DOHH2 (cell line): ENCODE results near the gene CAMTA1.

ENCODE experiments used
- H3F3A ChIP-seq: fragments of 200-600 bp; sonication (generic), shearing (Covaris generic); 2 replicates; pipeline ENCODE4 v1.6.0; 2016; ENCODE audit warnings: antibody characterized with exemption, mild to moderate bottlenecking; ENCODE audit not compliant: control insufficient read depth, insufficient read depth
- H3K27ac ChIP-seq: fragments of 200-600 bp; sonication (generic); 2 replicates; pipeline ENCODE4 v1.5.1; 2014; ENCODE audit warnings: low read depth, mild to moderate bottlenecking, low read length, moderate library complexity
- H3K27me3 ChIP-seq: fragments of 200-600 bp; sonication (generic); 2 replicates; pipeline ENCODE4 v1.6.1; 2014; ENCODE audit warnings: mild to moderate bottlenecking, low read length, mixed read lengths; ENCODE audit not compliant: control insufficient read depth
- H3K36me3 ChIP-seq: fragments of 200-600 bp; sonication (generic); 2 replicates; pipeline ENCODE4 v1.6.1; 2014; ENCODE audit warnings: mild to moderate bottlenecking, low read length, moderate library complexity, mixed read lengths; ENCODE audit not compliant: control insufficient read depth
- H3K4me1 ChIP-seq: fragments of 200-600 bp; sonication (generic); 2 replicates; pipeline ENCODE4 v1.6.1; 2014; ENCODE audit warnings: mild to moderate bottlenecking, low read length, mixed read lengths; ENCODE audit not compliant: control insufficient read depth
- H3K4me2 ChIP-seq: fragments of 200-600 bp; sonication (generic); 2 replicates; pipeline ENCODE4 v1.6.0; 2014; ENCODE audit warnings: mild to moderate bottlenecking, low read length, moderate library complexity
- H3K4me3 ChIP-seq: fragments of 200-600 bp; sonication (generic); 2 replicates; pipeline ENCODE4 v1.5.1; 2014; ENCODE audit warnings: mild to moderate bottlenecking, low read length, mixed read lengths
- H3K79me2 ChIP-seq: fragments of 200-600 bp; sonication (generic); 2 replicates; pipeline ENCODE4 v1.6.1; 2014; ENCODE audit warnings: mild to moderate bottlenecking, low read length, mixed read lengths; ENCODE audit not compliant: control insufficient read depth
- H3K9me2 ChIP-seq: fragments of 200-600 bp; sonication (generic); replicated peaks from 2 replicates; pipeline ENCODE4 v1.6.1; 2014; ENCODE audit warnings: mild to moderate bottlenecking, low read length, mixed read lengths; ENCODE audit not compliant: control insufficient read depth
- H3K9me3 ChIP-seq: fragments of 200-600 bp; sonication (generic); 2 replicates; pipeline ENCODE4 v1.6.1; 2014; ENCODE audit warnings: antibody characterized with exemption, low read length, mixed read lengths; ENCODE audit not compliant: control insufficient read depth, insufficient read depth
- H4K20me1 ChIP-seq: fragments of 200-600 bp; sonication (generic); 2 replicates; pipeline ENCODE4 v1.6.0; 2014; ENCODE audit warnings: low read depth, mild to moderate bottlenecking, antibody characterized with exemption, low read length, moderate library complexity; ENCODE audit not compliant: control insufficient read depth, insufficient read depth
- EZH2phosphoT487 ChIP-seq: fragments of 200-600 bp; sonication (generic); IDR thresholded peaks from 2 replicates; pipeline ENCODE4 v1.6.1; 2017; ENCODE audit warnings: borderline replicate concordance, mild to moderate bottlenecking, antibody characterized with exemption, low read length, moderate library complexity, mixed read lengths
- TF ChIP-seq, protein P1 (sequence below): fragments of 200-600 bp; sonication (generic); IDR thresholded peaks from one replicate; pipeline ENCODE4 v1.5.1; 2014; ENCODE audit warnings: antibody characterized with exemption, mild to moderate bottlenecking, low read depth, low read length; ENCODE audit not compliant: poor library complexity, severe bottlenecking

Gene CAMTA1

DNA sequence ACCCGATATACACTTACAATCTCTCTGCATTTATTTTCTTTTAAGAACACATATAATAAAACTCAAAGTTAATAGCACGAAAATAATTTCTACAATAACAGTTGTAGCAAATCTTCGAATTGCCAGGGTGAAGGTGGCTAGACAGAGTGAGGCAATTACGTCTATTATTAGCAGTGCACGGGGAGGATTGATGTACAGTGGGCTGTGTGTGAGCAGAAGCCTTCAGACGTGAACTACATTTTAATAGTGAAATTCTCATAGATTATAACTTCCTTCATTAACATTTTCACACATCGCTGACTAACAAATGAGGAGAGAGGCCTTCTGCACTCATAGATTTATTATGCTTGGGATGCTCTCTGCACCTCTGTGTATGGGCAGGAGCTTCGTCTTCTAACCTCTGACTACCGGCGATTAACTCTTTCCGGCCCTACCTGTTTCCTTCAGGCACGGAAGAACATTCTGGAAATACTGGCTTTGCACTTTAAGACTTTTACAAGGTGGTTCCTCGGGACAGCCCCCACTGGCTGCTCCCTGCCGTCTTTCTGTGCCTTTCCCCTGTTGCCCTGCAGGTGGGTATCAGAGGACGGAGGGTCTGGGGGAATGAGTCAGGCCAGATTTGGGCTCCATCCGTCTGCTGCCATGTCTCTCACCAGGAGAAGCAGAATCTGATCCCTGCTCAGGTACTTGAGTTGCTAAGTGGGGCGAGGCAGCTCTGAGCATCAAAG lies 200.5 kb downstream of the CAMTA1 start:
- H4K20me1 ChIP-seq = no peaks in the 10 kb centered on the region
- H3K79me2 ChIP-seq = no peaks in the 10 kb centered on the region
- peaks cover 8% of the 10 kb centered on the region for H3K27me3 ChIP-seq
- no peaks in the 10 kb centered on the region for H3K36me3 ChIP-seq
- H3K9me3 ChIP-seq = no peaks in the 10 kb centered on the region; the same call in 1 of the 2 replicates
- peaks cover 19% of the 10 kb centered on the region for H3K4me1 ChIP-seq
- H3K4me3 ChIP-seq = no peak overlapping the region
- no peak for TF ChIP-seq EZH2phosphoT487
- TF ChIP-seq, protein P1, sequence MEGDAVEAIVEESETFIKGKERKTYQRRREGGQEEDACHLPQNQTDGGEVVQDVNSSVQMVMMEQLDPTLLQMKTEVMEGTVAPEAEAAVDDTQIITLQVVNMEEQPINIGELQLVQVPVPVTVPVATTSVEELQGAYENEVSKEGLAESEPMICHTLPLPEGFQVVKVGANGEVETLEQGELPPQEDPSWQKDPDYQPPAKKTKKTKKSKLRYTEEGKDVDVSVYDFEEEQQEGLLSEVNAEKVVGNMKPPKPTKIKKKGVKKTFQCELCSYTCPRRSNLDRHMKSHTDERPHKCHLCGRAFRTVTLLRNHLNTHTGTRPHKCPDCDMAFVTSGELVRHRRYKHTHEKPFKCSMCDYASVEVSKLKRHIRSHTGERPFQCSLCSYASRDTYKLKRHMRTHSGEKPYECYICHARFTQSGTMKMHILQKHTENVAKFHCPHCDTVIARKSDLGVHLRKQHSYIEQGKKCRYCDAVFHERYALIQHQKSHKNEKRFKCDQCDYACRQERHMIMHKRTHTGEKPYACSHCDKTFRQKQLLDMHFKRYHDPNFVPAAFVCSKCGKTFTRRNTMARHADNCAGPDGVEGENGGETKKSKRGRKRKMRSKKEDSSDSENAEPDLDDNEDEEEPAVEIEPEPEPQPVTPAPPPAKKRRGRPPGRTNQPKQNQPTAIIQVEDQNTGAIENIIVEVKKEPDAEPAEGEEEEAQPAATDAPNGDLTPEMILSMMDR = no peak
- H3K4me2 ChIP-seq = peak overlapping the region; percentile 38
- no peaks in the 10 kb centered on the region for H3F3A ChIP-seq
- H3K9me2 ChIP-seq = no peaks in the 10 kb centered on the region
- no peak overlapping the region for H3K27ac ChIP-seq

DNA sequence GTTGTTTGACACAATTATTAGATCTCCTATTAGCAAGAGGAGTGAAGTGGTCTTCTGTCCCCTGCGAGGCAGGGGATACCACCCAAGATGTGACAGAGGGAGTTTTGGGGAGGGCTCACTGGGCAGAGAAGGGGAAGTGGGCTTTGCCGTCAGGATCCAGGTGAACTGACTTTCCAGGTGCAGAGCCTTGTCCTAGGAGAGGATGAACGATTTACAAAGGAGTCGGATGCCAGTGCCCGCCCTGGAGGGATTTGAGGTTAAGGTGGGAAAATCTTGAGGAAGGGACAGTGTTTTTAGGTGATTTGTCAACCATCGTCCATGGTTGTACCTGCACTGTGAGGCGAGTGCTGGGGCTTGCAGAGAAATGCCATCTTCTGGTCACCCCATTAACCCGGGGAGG lies 201.0 kb downstream of the CAMTA1 start:
- Histone ChIP-seq H3K4me3 (no peak overlapping the region), H3K9me3 (no peaks in the 10 kb centered on the region; the same call in 1 of the 2 replicates), H3K79me2 (no peaks in the 10 kb centered on the region), H3K36me3 (no peaks in the 10 kb centered on the region), H3F3A (no peaks in the 10 kb centered on the region), H3K4me1 (peaks cover 19% of the 10 kb centered on the region), H4K20me1 (no peaks in the 10 kb centered on the region), H3K4me2 (peak overlapping the region; percentile 38; the same call in 1 of the 2 replicates), H3K9me2 (no peaks in the 10 kb centered on the region), H3K27me3 (peaks cover 8% of the 10 kb centered on the region), H3K27ac (no peak overlapping the region)
- TF ChIP-seq, protein P1 = no peak
- TF ChIP-seq EZH2phosphoT487 = no peak

DNA sequence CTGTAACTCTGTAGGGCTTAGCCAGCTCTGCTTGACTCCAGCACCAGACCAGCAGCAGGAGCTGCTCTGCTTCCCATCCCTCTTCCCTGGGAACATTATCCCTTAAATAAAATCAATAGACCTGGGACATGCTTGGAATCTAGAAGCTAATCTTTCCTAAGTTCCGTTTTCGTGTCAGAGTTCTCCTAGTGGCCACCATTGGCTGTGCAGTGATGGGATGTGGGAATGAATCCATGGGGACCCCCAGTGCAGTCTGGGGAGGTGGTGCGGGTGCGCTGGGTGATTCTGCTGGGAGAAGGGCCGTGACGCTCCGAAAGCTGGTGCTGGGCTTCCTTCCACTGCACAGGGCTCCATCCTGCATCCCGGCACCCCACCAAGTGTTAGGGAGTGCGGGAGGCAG lies 202.7 kb downstream of the CAMTA1 start:
- TF ChIP-seq, protein P1 = no peak
- TF ChIP-seq EZH2phosphoT487 = no peak

More for the DNA sequence above, 202.7 kb downstream of the CAMTA1 start:
- Histone ChIP-seq H3K4me2 (no peak overlapping the region), H3K27me3 (peaks cover 8% of the 10 kb centered on the region), H3K4me3 (no peak overlapping the region), H3K9me2 (no peaks in the 10 kb centered on the region), H3F3A (no peaks in the 10 kb centered on the region), H3K27ac (no peak overlapping the region), H3K79me2 (no peaks in the 10 kb centered on the region), H3K4me1 (peaks cover 19% of the 10 kb centered on the region), H3K36me3 (no peaks in the 10 kb centered on the region), H3K9me3 (peaks cover 6% of the 10 kb centered on the region; the same call in 1 of the 2 replicates), H4K20me1 (no peaks in the 10 kb centered on the region)
